Natural killer cell treated with Interleukin-12 subunit alpha and Interleukin-12 subunit beta and Interleukin-15 and Interleukin-18, amount 100 ng/mL, for 72 hours (primary cell): Measurements from ENCODE around the gene NLRP3. TPM values are rescaled to one million over a fixed set of nuclear protein-coding genes. Genes with fewer than 3 reads are reported as not detected.
"Not testable (repeated sequence)": the region's sequence is repeated elsewhere in the genome, so short reads cannot be mapped to it uniquely, and the experiment has no call there.

Source experiments
- ATAC-seq, 2 donors: fragments of 150-1000 bp; cut with Tn5 transposase in 1 of 2; sonication (Bioruptor Pico), chemical (Tn5 transposase) in 1 of 2; 2 replicates each; pipeline ENCODE4 v1.10.0; 2021
- DNase-seq: peaks from one replicate; pipeline ENCODE4 v3.0.0; 2022; ENCODE audit warnings: low spot score
- H3K27ac Mint-ChIP-seq, 2 donors: 1 replicate in 1 of 2; 2 replicates in 1 of 2; pipeline ENCODE4 v1.8.0; 2022; ENCODE audit warnings: mixed read lengths in 2 of 2, mild to moderate bottlenecking in 1 of 2, moderate library complexity in 1 of 2
- H3K27me3 Mint-ChIP-seq, 2 donors: 1 replicate in 1 of 2; 2 replicates in 1 of 2; pipeline ENCODE4 v1.8.0; 2022; ENCODE audit warnings: mixed read lengths in 2 of 2
- H3K36me3 Mint-ChIP-seq: one replicate; pipeline ENCODE4 v1.8.0; 2022; ENCODE audit warnings: mixed read lengths
- H3K4me1 Mint-ChIP-seq, 2 donors: 1 replicate in 1 of 2; 2 replicates in 1 of 2; pipeline ENCODE4 v1.8.0; 2022; ENCODE audit warnings: low read depth in 2 of 2, mixed read lengths in 2 of 2, mild to moderate bottlenecking in 1 of 2
- H3K4me3 Mint-ChIP-seq: one replicate; pipeline ENCODE4 v1.8.0; 2022; ENCODE audit warnings: mixed read lengths
- H3K9me3 Mint-ChIP-seq: 2 replicates; pipeline ENCODE4 v1.8.0; 2022; ENCODE audit warnings: mixed read lengths
- total RNA-seq, 2 donors: library from RNA; stranded (reverse); gene quantifications; one replicate each; pipeline ENCODE4 v1.2.3, GENCODE V29; 2022

Gene NLRP3
- total RNA-seq, 2 donors from 2014 or later, result 2.3 to 3.5 TPM

- DNase-seq (no peak), ATAC-seq (peak in 1 of 2 donors; percentile 53)
- H3K36me3 Mint-ChIP-seq, result no peaks in the 10 kb centered on the region
- H3K27me3 Mint-ChIP-seq, result no peaks in the 10 kb centered on the region
- H3K4me3 Mint-ChIP-seq, result no peak overlapping the region
- H3K27ac Mint-ChIP-seq, result no peak overlapping the region
- peaks cover 0 to 3% of the 10 kb centered on the region in 2 donors for H3K4me1 Mint-ChIP-seq
- H3K9me3 Mint-ChIP-seq, result no peaks in the 10 kb centered on the region
Observed at GRCh38 chr1:247378334-247379073, 37.5 kb upstream of the NLRP3 start.

GRCh38 chr1:247385283-247385682 is 30.7 kb upstream of the NLRP3 start:
- no peak for ATAC-seq

GRCh38 chr1:247386217-247386616 is 29.8 kb upstream of the NLRP3 start:
- Mint-ChIP-seq H3K27me3 (peaks cover 9 to 10% of the 10 kb centered on the region in 2 donors), H3K36me3 (no peaks in the 10 kb centered on the region), H3K27ac (no peak overlapping the region), H3K9me3 (no peaks in the 10 kb centered on the region), H3K4me3 (no peak overlapping the region), H3K4me1 (peaks cover 5 to 16% of the 10 kb centered on the region in 2 donors)
- ATAC-seq, result no peak
- no peak for DNase-seq

More at GRCh38 chr1:247385283-247385682, 30.7 kb upstream of the NLRP3 start:
- H3K27me3 Mint-ChIP-seq, result peaks cover 9 to 10% of the 10 kb centered on the region in 2 donors
- H3K36me3 Mint-ChIP-seq, result no peaks in the 10 kb centered on the region
- no peak overlapping the region for H3K4me3 Mint-ChIP-seq
- DNase-seq, result no peak
- H3K9me3 Mint-ChIP-seq, result no peaks in the 10 kb centered on the region
- H3K27ac Mint-ChIP-seq, result no peak overlapping the region
- peaks cover 5 to 16% of the 10 kb centered on the region in 2 donors for H3K4me1 Mint-ChIP-seq

- no peak overlapping the region for H3K4me3 Mint-ChIP-seq
- H3K27me3 Mint-ChIP-seq, result peaks cover 9 to 10% of the 10 kb centered on the region in 2 donors
- no peak for DNase-seq
- H3K9me3 Mint-ChIP-seq, result no peaks in the 10 kb centered on the region
- ATAC-seq, result no peak
- peaks cover 5 to 16% of the 10 kb centered on the region in 2 donors for H3K4me1 Mint-ChIP-seq
- H3K27ac Mint-ChIP-seq, result no peak overlapping the region
- no peaks in the 10 kb centered on the region for H3K36me3 Mint-ChIP-seq
Observed at GRCh38 chr1:247386687-247387086, 29.3 kb upstream of the NLRP3 start.

GRCh38 chr1:247387096-247387495 is 28.9 kb upstream of the NLRP3 start:
- Mint-ChIP-seq H3K27me3 (peaks cover 9 to 10% of the 10 kb centered on the region in 2 donors), H3K4me1 (peaks cover 5 to 16% of the 10 kb centered on the region in 2 donors), H3K36me3 (no peaks in the 10 kb centered on the region), H3K9me3 (no peaks in the 10 kb centered on the region), H3K27ac (no peak overlapping the region), H3K4me3 (no peak overlapping the region)
- ATAC-seq, result no peak
- no peak for DNase-seq

GRCh38 chr1:247387565-247387964 is 28.4 kb upstream of the NLRP3 start:
- H3K27ac Mint-ChIP-seq, result no peak overlapping the region

GRCh38 chr1:247390116-247390791 is 25.7 kb upstream of the NLRP3 start:
- Mint-ChIP-seq H3K9me3 (no peaks in the 10 kb centered on the region), H3K27me3 (peaks cover 0 to 4% of the 10 kb centered on the region in 2 donors), H3K4me1 (peaks cover 5 to 6% of the 10 kb centered on the region in 2 donors), H3K36me3 (no peaks in the 10 kb centered on the region), H3K4me3 (peak overlapping the region; percentile 66), H3K27ac (peak overlapping the region; percentile 50 to 70)
- ATAC-seq (peak; percentile 93 to 95), DNase-seq (peak; percentile 82)

More at GRCh38 chr1:247387565-247387964, 28.4 kb upstream of the NLRP3 start:
- Mint-ChIP-seq H3K27me3 (peaks cover 9 to 10% of the 10 kb centered on the region in 2 donors), H3K4me1 (peaks cover 5 to 16% of the 10 kb centered on the region in 2 donors), H3K9me3 (no peaks in the 10 kb centered on the region), H3K36me3 (no peaks in the 10 kb centered on the region), H3K4me3 (no peak overlapping the region)
- no peak for DNase-seq
- ATAC-seq, result no peak

- H3K9me3 Mint-ChIP-seq, result no peaks in the 10 kb centered on the region
- H3K27ac Mint-ChIP-seq, result peak overlapping the region; percentile 3 to 50
- peaks cover 0 to 4% of the 10 kb centered on the region in 2 donors for H3K27me3 Mint-ChIP-seq
- ATAC-seq, result no peak
- H3K36me3 Mint-ChIP-seq, result no peaks in the 10 kb centered on the region
- peaks cover 5 to 6% of the 10 kb centered on the region in 2 donors for H3K4me1 Mint-ChIP-seq
- H3K4me3 Mint-ChIP-seq, result no peak overlapping the region
- no peak for DNase-seq
Observed at GRCh38 chr1:247390996-247391395, 25.0 kb upstream of the NLRP3 start.

- H3K36me3 Mint-ChIP-seq, result no peaks in the 10 kb centered on the region
- peaks cover 0 to 4% of the 10 kb centered on the region in 2 donors for H3K27me3 Mint-ChIP-seq
- no peaks in the 10 kb centered on the region for H3K9me3 Mint-ChIP-seq
- H3K4me1 Mint-ChIP-seq, result peaks cover 5 to 6% of the 10 kb centered on the region in 2 donors
- DNase-seq (peak; percentile 5), ATAC-seq (no peak)
- peak overlapping the region in 1 of 2 donors; percentile 3 for H3K27ac Mint-ChIP-seq
- no peak overlapping the region for H3K4me3 Mint-ChIP-seq
Observed at GRCh38 chr1:247392088-247392487, 23.9 kb upstream of the NLRP3 start.

- H3K9me3 Mint-ChIP-seq, H3K27ac Mint-ChIP-seq, H3K36me3 Mint-ChIP-seq, H3K4me3 Mint-ChIP-seq, ATAC-seq, H3K4me1 Mint-ChIP-seq, DNase-seq: not testable (repeated sequence)
- H3K27me3 Mint-ChIP-seq, result peaks cover 8 to 19% of the 10 kb centered on the region in 2 donors
Observed at GRCh38 chr1:247395075-247395474, 20.9 kb upstream of the NLRP3 start.

GRCh38 chr1:247400685-247401084 is 15.3 kb upstream of the NLRP3 start:
- peaks cover 13 to 39% of the 10 kb centered on the region in 2 donors for H3K27me3 Mint-ChIP-seq
- H3K4me3 Mint-ChIP-seq, result no peak overlapping the region
- H3K9me3 Mint-ChIP-seq, result no peaks in the 10 kb centered on the region
- H3K27ac Mint-ChIP-seq, result no peak overlapping the region
- DNase-seq (no peak), ATAC-seq (no peak)
- H3K4me1 Mint-ChIP-seq, result no peaks in the 10 kb centered on the region
- no peaks in the 10 kb centered on the region for H3K36me3 Mint-ChIP-seq

GRCh38 chr1:247401310-247402119 is 14.5 kb upstream of the NLRP3 start:
- no peak overlapping the region for H3K4me3 Mint-ChIP-seq
- peaks cover 13 to 39% of the 10 kb centered on the region in 2 donors for H3K27me3 Mint-ChIP-seq
- ATAC-seq, result no peak
- H3K36me3 Mint-ChIP-seq, result no peaks in the 10 kb centered on the region
- H3K4me1 Mint-ChIP-seq, result peaks cover 0 to under 1% of the 10 kb centered on the region in 2 donors
- H3K27ac Mint-ChIP-seq, result no peak overlapping the region
- no peak for DNase-seq
- no peaks in the 10 kb centered on the region for H3K9me3 Mint-ChIP-seq

- peaks cover 13 to 39% of the 10 kb centered on the region in 2 donors for H3K27me3 Mint-ChIP-seq
Observed at GRCh38 chr1:247402120-247402675, 13.8 kb upstream of the NLRP3 start.

More at GRCh38 chr1:247402120-247402675, 13.8 kb upstream of the NLRP3 start:
- Mint-ChIP-seq H3K4me1 (peaks cover 6 to 7% of the 10 kb centered on the region in 2 donors), H3K4me3 (no peak overlapping the region), H3K27ac (no peak overlapping the region), H3K36me3 (no peaks in the 10 kb centered on the region), H3K9me3 (no peaks in the 10 kb centered on the region)
- ATAC-seq, result no peak
- no peak for DNase-seq
